Gastroesophageal sphincter (tissue), 3 donors: Measurements from ENCODE around the gene CD96.

ENCODE experiments used
- POLR2A ChIP-seq, 2 donors: fragments of 450-650 bp; IDR thresholded peaks; one replicate each; pipeline ENCODE4 v1.6.1; 2017; ENCODE audit warnings: antibody characterized with exemption in 2 of 2, mild to moderate bottlenecking in 2 of 2, moderate library complexity in 1 of 2
- TF ChIP-seq, protein P1 (sequence below), 4 experiments: fragments of 200-600 bp in 2 of 4; fragments of 450-650 bp in 2 of 4; sonication (generic) in 1 of 4; IDR thresholded peaks; one replicate each; pipeline ENCODE4 v1.5.1; 2017 to 2019; ENCODE audit warnings: antibody characterized with exemption in 4 of 4, mild to moderate bottlenecking in 2 of 4, moderate library complexity in 2 of 4

DNA sequence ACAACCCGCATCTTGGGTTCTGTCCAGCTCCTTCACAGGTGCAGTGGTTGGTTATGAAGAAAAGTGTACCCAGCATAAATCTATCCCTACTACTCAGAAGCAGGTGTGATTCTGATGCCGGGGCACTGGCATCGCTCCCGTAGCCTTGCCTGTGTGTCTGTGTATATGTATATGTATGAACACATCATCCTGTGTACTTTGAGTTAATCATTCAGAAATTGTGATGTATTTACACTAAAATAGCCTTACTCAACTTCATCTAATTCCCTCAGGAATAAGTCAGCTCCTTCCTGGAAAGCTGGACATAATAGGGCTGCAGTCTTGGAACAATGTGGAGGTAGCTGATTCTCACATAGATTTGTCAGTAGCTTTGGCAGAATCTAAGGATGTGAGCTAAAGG lies 59.8 kb downstream of the CD96 start:
- TF ChIP-seq, protein P1, sequence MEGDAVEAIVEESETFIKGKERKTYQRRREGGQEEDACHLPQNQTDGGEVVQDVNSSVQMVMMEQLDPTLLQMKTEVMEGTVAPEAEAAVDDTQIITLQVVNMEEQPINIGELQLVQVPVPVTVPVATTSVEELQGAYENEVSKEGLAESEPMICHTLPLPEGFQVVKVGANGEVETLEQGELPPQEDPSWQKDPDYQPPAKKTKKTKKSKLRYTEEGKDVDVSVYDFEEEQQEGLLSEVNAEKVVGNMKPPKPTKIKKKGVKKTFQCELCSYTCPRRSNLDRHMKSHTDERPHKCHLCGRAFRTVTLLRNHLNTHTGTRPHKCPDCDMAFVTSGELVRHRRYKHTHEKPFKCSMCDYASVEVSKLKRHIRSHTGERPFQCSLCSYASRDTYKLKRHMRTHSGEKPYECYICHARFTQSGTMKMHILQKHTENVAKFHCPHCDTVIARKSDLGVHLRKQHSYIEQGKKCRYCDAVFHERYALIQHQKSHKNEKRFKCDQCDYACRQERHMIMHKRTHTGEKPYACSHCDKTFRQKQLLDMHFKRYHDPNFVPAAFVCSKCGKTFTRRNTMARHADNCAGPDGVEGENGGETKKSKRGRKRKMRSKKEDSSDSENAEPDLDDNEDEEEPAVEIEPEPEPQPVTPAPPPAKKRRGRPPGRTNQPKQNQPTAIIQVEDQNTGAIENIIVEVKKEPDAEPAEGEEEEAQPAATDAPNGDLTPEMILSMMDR (IDR thresholded peaks at IDR 0.05): no peak
- TF ChIP-seq POLR2A (IDR thresholded peaks at IDR 0.05): no peak
